GM12864 (cell line): ENCODE measurements around the gene SLC16A8.

ENCODE experiments used
- DNase-seq: peaks from one replicate; pipeline ENCODE4 v3.0.0-alpha.2; 2011; ENCODE audit warnings: low read depth
- H3K4me3 ChIP-seq: 2 replicates; pipeline ENCODE4 v1.5.1; 2011; ENCODE audit warnings: mild to moderate bottlenecking, low read depth, low read length, control low read depth
- CTCF ChIP-seq: IDR thresholded peaks from 2 replicates; pipeline ENCODE4 v1.5.1; 2011; ENCODE audit warnings: low read depth, mild to moderate bottlenecking, moderate library complexity, low read length, control low read depth, inconsistent platforms; ENCODE audit errors: missing control alignments

The SLC16A8 gene

GRCh38 chr22:38049812-38050619 lies 34.0 kb downstream of the SLC16A8 start:
- H3K4me3 ChIP-seq = no peak overlapping the region
- TF ChIP-seq CTCF = no peak
- no peak for DNase-seq

DNA sequence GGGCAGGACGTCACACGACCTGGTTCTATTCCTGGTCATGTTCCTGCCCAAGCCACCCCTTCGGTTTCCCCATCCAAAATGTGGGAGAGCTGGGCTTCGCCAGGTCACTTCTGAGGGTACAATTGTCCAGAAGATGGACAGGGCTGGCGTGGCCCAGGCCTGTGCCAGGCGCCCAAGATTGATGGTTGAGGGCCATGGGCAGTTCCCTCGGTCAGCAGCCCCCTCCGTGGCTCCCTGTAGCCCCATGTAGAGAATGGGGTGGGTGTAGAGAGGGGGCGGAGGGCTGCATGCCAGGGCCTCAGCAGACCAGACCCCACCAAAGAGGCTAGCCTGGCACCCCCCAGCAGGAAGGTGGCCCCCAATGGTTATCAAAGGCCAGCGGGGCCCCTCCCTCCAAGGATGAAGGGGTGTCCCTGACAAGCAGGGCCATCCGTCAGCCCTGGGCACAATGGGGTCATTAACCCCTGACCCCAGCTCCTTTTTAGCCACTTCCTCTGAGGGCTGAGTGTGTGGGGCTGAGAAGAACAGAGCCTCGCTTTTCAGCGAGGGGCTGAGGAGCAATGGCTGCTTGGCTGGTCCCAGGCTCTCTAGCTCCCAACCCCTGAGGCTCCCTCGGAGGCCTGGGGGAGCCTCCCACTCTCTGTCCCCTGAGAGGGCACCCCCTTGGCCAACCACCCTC lies 37.8 kb downstream of the SLC16A8 start:
- no peak for DNase-seq
- no peak for TF ChIP-seq CTCF
- no peak overlapping the region for H3K4me3 ChIP-seq

DNA sequence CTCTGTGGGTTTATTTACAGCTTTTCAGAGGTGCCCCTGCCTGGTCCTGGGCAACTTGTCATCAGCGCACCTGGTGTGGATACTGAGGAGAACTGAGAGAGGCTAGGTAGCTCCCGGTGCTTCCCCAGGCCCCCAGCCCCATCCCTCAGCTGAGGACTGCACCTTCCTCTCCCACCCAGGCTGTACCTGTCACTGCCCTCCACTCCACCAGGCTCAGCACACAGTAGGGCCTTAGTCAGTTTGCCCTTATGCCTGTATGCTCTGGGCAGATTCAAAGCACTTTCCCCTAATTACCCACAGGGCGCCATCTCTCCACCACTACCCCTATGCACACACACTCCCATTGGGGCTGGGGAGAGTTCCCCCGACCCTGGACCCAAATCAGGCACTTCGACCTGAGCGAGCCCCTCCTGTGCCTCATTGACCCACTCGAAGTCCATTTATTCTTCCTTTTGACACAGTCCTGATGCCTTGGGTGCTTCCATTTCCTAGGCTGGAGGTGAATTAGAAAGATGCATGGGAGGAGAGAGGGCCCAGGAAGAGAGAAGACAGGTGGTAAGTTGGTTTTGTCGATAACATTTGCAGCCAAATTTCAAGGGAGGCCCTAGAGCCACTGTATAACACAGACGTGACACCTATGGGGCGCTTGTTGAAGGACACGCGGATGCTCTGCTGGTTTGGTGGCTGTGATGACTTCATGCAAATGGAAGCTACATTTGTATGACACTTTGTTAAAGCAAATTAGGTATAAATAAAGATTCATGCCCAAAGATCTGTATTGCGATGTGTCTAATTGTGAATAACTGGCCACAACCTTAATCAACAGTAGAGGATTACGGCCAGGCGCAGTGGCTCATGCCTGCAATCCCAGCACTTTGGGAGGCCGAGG lies 40.6 kb downstream of the SLC16A8 start:
- no peak overlapping the region for H3K4me3 ChIP-seq
- no peak for TF ChIP-seq CTCF
- DNase-seq = no peak

GRCh38 chr22:38042488-38042790 lies 41.5 kb downstream of the SLC16A8 start:
- DNase-seq = no peak
- no peak overlapping the region for H3K4me3 ChIP-seq
- TF ChIP-seq CTCF = no peak

- DNase-seq = no peak
- H3K4me3 ChIP-seq = no peak overlapping the region
- TF ChIP-seq CTCF = no peak
Observed at GRCh38 chr22:38041760-38042487, 42.1 kb downstream of the SLC16A8 start.

DNA sequence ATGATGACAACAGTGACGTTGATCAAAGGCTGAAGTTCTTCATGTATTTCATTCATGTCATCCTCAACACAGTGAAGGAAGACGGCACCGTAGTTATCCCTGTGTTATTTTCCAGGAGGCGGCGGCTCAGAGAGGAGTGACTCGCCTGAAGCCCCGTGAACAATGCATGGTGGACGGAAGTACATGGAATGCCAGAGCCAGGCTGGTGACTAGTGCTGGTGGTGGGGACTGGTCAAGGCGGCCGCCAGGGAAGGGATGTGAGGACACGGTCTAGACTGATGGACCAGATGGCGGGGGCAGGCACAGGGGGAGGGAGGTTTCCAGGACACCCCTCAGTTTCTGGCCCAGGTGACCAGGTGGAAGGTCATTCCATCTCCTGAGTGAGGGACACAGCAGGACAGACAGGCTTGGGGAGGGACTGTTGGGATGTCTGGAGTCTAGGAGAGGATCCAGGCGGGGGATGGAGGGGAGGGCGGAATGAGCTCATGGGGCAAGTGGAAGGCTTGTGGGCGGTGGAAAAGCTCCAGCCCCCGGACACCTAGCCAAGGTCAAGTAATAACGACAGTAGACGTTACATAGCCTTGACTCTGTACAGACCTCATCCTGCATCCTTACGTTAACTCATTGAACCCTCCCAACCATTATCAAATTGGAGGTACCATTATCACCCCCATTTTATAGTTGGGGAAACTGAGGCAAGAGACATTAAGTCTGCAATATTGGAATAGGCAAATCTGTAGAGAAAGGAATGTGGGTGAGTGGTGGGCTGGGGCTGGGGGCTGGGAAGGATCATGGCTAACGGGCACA lies 42.8 kb downstream of the SLC16A8 start:
- no peak for TF ChIP-seq CTCF
- no peak for DNase-seq
- no peak overlapping the region for H3K4me3 ChIP-seq
